HUES6 (cell line): ENCODE results near the gene MPZL3.

ENCODE experiments used
- H3K27ac ChIP-seq: 2 replicates; pipeline ENCODE4 v1.7.0; 2013; ENCODE audit warnings: low read depth, mild to moderate bottlenecking, low read length, inconsistent platforms
- H3K27me3 ChIP-seq: 2 replicates; pipeline ENCODE4 v1.6.1; 2013; ENCODE audit warnings: low read length; ENCODE audit not compliant: control insufficient read depth, insufficient read depth
- H3K36me3 ChIP-seq: 2 replicates; pipeline ENCODE4 v1.6.1; 2013; ENCODE audit warnings: low read length; ENCODE audit not compliant: control insufficient read depth, insufficient read depth
- H3K4me1 ChIP-seq: 2 replicates; pipeline ENCODE4 v1.6.1; 2013; ENCODE audit warnings: low read length; ENCODE audit not compliant: control insufficient read depth, insufficient read depth
- H3K4me3 ChIP-seq: 2 replicates; pipeline ENCODE4 v1.5.1; 2013; ENCODE audit warnings: low read depth, low read length
- H3K9ac ChIP-seq: one replicate; pipeline ENCODE4 v1.6.1; 2013; ENCODE audit warnings: mild to moderate bottlenecking, low read length
- H3K9me3 ChIP-seq: 2 replicates; pipeline ENCODE4 v1.6.1; 2013; ENCODE audit warnings: low read depth, low read length; ENCODE audit not compliant: control insufficient read depth, insufficient read depth

MPZL3 gene

GRCh38 chr11:118180300-118180703 is 71.9 kb downstream of the MPZL3 start:
- Histone ChIP-seq H3K9ac (no peak overlapping the region), H3K9me3 (no peaks in the 10 kb centered on the region), H3K36me3 (no peaks in the 10 kb centered on the region), H3K4me1 (peaks cover 23% of the 10 kb centered on the region), H3K27me3 (peaks cover 9% of the 10 kb centered on the region), H3K27ac (no peak overlapping the region), H3K4me3 (peak overlapping the region; percentile 44)

GRCh38 chr11:118176778-118177134 is 75.4 kb downstream of the MPZL3 start:
- Histone ChIP-seq H3K27ac (no peak overlapping the region), H3K4me3 (no peak overlapping the region), H3K27me3 (peaks cover 39% of the 10 kb centered on the region), H3K36me3 (no peaks in the 10 kb centered on the region), H3K9me3 (no peaks in the 10 kb centered on the region), H3K9ac (no peak overlapping the region), H3K4me1 (peaks cover 37% of the 10 kb centered on the region)
